GM18907 (cell line): ENCODE measurements around the gene PRKAG2.
A peak's percentile ranks its signal among the peaks of the same experiment; 100 is the strongest.

ENCODE experiments used
- ATAC-seq: cut with Tn5 transposase; IDR thresholded peaks from one replicate; pipeline ENCODE4 v1.9.1; 2021; ENCODE audit warnings: mild to moderate bottlenecking, moderate library complexity; ENCODE audit not compliant: unreplicated experiment

Gene PRKAG2

GRCh38 chr7:151663382-151664100, 213.4 kb downstream of the PRKAG2 start:
- ATAC-seq, result no peak

GRCh38 chr7:151662251-151662826, 214.6 kb downstream of the PRKAG2 start:
- ATAC-seq, result no peak

GRCh38 chr7:151661587-151661986, 215.3 kb downstream of the PRKAG2 start:
- no peak for ATAC-seq

- ATAC-seq, result no peak
Observed at GRCh38 chr7:151660141-151660540, 216.8 kb downstream of the PRKAG2 start.

- ATAC-seq, result no peak
Observed at GRCh38 chr7:151659219-151659618, 217.7 kb downstream of the PRKAG2 start.

- no peak for ATAC-seq
Observed at GRCh38 chr7:151658778-151659177, 218.1 kb downstream of the PRKAG2 start.

GRCh38 chr7:151657173-151657572, 219.7 kb downstream of the PRKAG2 start:
- ATAC-seq, result no peak

- no peak for ATAC-seq
Observed at GRCh38 chr7:151655555-151655954, 221.4 kb downstream of the PRKAG2 start.

GRCh38 chr7:151652111-151652510, 224.8 kb downstream of the PRKAG2 start:
- no peak for ATAC-seq

- no peak for ATAC-seq
Observed at GRCh38 chr7:151650161-151650560, 226.8 kb downstream of the PRKAG2 start.

- no peak for ATAC-seq
Observed at GRCh38 chr7:151648429-151648828, 228.5 kb downstream of the PRKAG2 start.

- no peak for ATAC-seq
Observed at GRCh38 chr7:151647874-151648273, 229.0 kb downstream of the PRKAG2 start.

- ATAC-seq, result no peak
Observed at GRCh38 chr7:151647006-151647405, 229.9 kb downstream of the PRKAG2 start.

- no peak for ATAC-seq
Observed at GRCh38 chr7:151645311-151645710, 231.6 kb downstream of the PRKAG2 start.

- ATAC-seq, result no peak
Observed at GRCh38 chr7:151644554-151644953, 232.4 kb downstream of the PRKAG2 start.

- ATAC-seq, result no peak
Observed at GRCh38 chr7:151642746-151643145, 234.2 kb downstream of the PRKAG2 start.

GRCh38 chr7:151641587-151641986, 235.3 kb downstream of the PRKAG2 start:
- ATAC-seq, result no peak

GRCh38 chr7:151637781-151638261, 239.1 kb downstream of the PRKAG2 start:
- no peak for ATAC-seq

- ATAC-seq, result no peak
Observed at GRCh38 chr7:151634643-151635042, 242.3 kb downstream of the PRKAG2 start.

GRCh38 chr7:151633516-151633812, 243.5 kb downstream of the PRKAG2 start:
- ATAC-seq, result no peak

GRCh38 chr7:151632750-151633515, 244.0 kb downstream of the PRKAG2 start:
- peak; percentile 63 for ATAC-seq
